A673 (cell line): ENCODE results near the gene ZFYVE28. TPM values are rescaled to one million over a fixed set of nuclear protein-coding genes. Genes with fewer than 3 reads are reported as not detected.

Experiments used
- BruUV-seq: library from RNA; stranded (reverse); fragments of 400-500 nt; replicated peaks from 2 replicates; lab custom pipeline; 2021; lab: Mats Ljungman, UMichigan
- CTCF ChIA-PET: fragments of 300-600 bp; sonication (Branson Sonifier 250); formaldehyde crosslinking; loops from one replicate; lab custom pipeline; 2022; ENCODE audit warnings: antibody characterized with exemption; lab: Charles Lee
- POLR2A ChIA-PET: fragments of 300-600 bp; sonication (Branson Sonifier 250); formaldehyde crosslinking; loops from one replicate; lab custom pipeline; 2022; ENCODE audit warnings: antibody characterized with exemption; ENCODE audit not compliant: low non-redundant PET; lab: Charles Lee
- DNase-seq: peaks from one replicate; pipeline ENCODE4 v3.0.0-alpha.2; 2015; ENCODE audit warnings: low spot score
- H3K27ac ChIP-seq: fragments of 200-600 bp; sonication (generic); 2 replicates; pipeline ENCODE4 v1.5.1; 2016; ENCODE audit warnings: mixed run types, low read depth, mild to moderate bottlenecking, mixed read lengths, antibody characterized with exemption, low read length; ENCODE audit not compliant: poor library complexity, severe bottlenecking
- H3K27me3 ChIP-seq: fragments of 200-600 bp; sonication (generic); replicated peaks from 2 replicates; pipeline ENCODE4 v1.6.1; 2017; ENCODE audit warnings: mixed run types, low read depth, mild to moderate bottlenecking, mixed read lengths, antibody characterized with exemption, low read length; ENCODE audit not compliant: insufficient read depth, poor library complexity
- H3K36me3 ChIP-seq: fragments of 200-600 bp; sonication (generic); 2 replicates; pipeline ENCODE4 v1.6.1; 2016; ENCODE audit warnings: mixed run types, mild to moderate bottlenecking, mixed read lengths, antibody characterized with exemption, low read length; ENCODE audit not compliant: insufficient read depth, poor library complexity, severe bottlenecking
- H3K4me1 ChIP-seq: fragments of 200-600 bp; sonication (generic); 2 replicates; pipeline ENCODE4 v1.6.1; 2017; ENCODE audit warnings: mixed run types, mild to moderate bottlenecking, mixed read lengths, antibody characterized with exemption, low read length; ENCODE audit not compliant: insufficient read depth, poor library complexity, severe bottlenecking
- H3K4me3 ChIP-seq: fragments of 200-600 bp; sonication (generic); 2 replicates; pipeline ENCODE4 v1.5.1; 2016; ENCODE audit warnings: low read depth, mixed run types, mild to moderate bottlenecking, mixed read lengths, low read length; ENCODE audit not compliant: poor library complexity, severe bottlenecking
- H3K9me3 ChIP-seq: fragments of 200-600 bp; sonication (generic); 2 replicates; pipeline ENCODE4 v1.6.1; 2016; ENCODE audit warnings: mixed run types, low read depth, mild to moderate bottlenecking, mixed read lengths, antibody characterized with exemption, low read length; ENCODE audit not compliant: poor library complexity, severe bottlenecking
- CTCF ChIP-seq: fragments of 300-800, 200-600 bp; sonication (generic); conservative IDR thresholded peaks from 2 replicates; pipeline ENCODE4 v1.5.1; 2017; ENCODE audit warnings: low read depth, mild to moderate bottlenecking, antibody characterized with exemption, low read length, moderate library complexity, mixed read lengths
- EZH2 ChIP-seq: fragments of 200-600 bp; sonication (generic); IDR thresholded peaks from 2 replicates; pipeline ENCODE4 v1.6.1; 2017; ENCODE audit warnings: borderline replicate concordance, low read depth, mild to moderate bottlenecking, mixed read lengths, antibody characterized with exemption, low read length; ENCODE audit not compliant: poor library complexity, severe bottlenecking
- intact Hi-C: fragments of 100-400 bp; cut with micrococcal nuclease; formaldehyde crosslinking; loops from one replicate; pipeline ENCODE4 v1.10.0; 2022; ENCODE audit not compliant: unreplicated experiment
- total RNA-seq: library from RNA; stranded (reverse); gene quantifications from 2 replicates; pipeline ENCODE4 v1.2.3, GENCODE V29; 2021

The ZFYVE28 gene
- total RNA-seq, 1 experiment from 2014 or later: 8.6 TPM

GRCh38 chr4:2356123-2357069, 62.0 kb downstream of the ZFYVE28 start:
- ChIA-PET CTCF (no interaction called here), POLR2A (no interaction called here)
- Histone ChIP-seq H3K27me3 (no peaks in the 10 kb centered on the region), H3K9me3 (no peaks in the 10 kb centered on the region), H3K36me3 (no peaks in the 10 kb centered on the region), H3K4me1 (no peaks in the 10 kb centered on the region), H3K27ac (no peak overlapping the region), H3K4me3 (no peak overlapping the region)
- DNase-seq: no peak
- TF ChIP-seq EZH2 (no peak), CTCF (no peak)
- intact Hi-C loops: loop anchor here (10.0 kb wide), 1 partner anchor 142 kb away; no protein-coding TSS in a partner anchor
- BruUV-seq: no TSS peak

GRCh38 chr4:2354760-2355159, 63.7 kb downstream of the ZFYVE28 start:
- H3K27ac ChIP-seq: no peak overlapping the region
- ChIA-PET CTCF (no interaction called here), POLR2A (no interaction called here)
- TF ChIP-seq CTCF (no peak), EZH2 (no peak)
- H3K27me3 ChIP-seq: no peaks in the 10 kb centered on the region
- no peaks in the 10 kb centered on the region for H3K36me3 ChIP-seq
- H3K9me3 ChIP-seq: no peaks in the 10 kb centered on the region
- BruUV-seq: no TSS peak
- no peak for DNase-seq
- intact Hi-C loops: loop anchor here (10.0 kb wide), 1 partner anchor 140 kb away; no protein-coding TSS in a partner anchor
- H3K4me3 ChIP-seq: no peak overlapping the region
- H3K4me1 ChIP-seq: no peaks in the 10 kb centered on the region

GRCh38 chr4:2354118-2354517, 64.3 kb downstream of the ZFYVE28 start:
- no peak overlapping the region for H3K27ac ChIP-seq
- POLR2A ChIA-PET: no interaction called here
- intact Hi-C loops: loop anchor here (10.0 kb wide), 1 partner anchor 139 kb away; no protein-coding TSS in a partner anchor
- H3K4me3 ChIP-seq: no peak overlapping the region
- H3K36me3 ChIP-seq: no peaks in the 10 kb centered on the region
- no TSS peak for BruUV-seq
- CTCF ChIA-PET: interaction anchor here (0.6 kb wide), 2 partner anchors 604 to 723 kb away, joined by 3 to 7 read pairs; no protein-coding TSS in a partner anchor
- DNase-seq: peak; percentile 24
- no peaks in the 10 kb centered on the region for H3K27me3 ChIP-seq
- TF ChIP-seq EZH2 (no peak), CTCF (peak; percentile 46)
- no peaks in the 10 kb centered on the region for H3K4me1 ChIP-seq
- H3K9me3 ChIP-seq: no peaks in the 10 kb centered on the region
